Measurements from ENCODE around the gene IFITM10. TPM values are rescaled to one million over a fixed set of nuclear protein-coding genes. Genes with fewer than 3 reads are reported as not detected.
A peak's percentile ranks its signal among the peaks of the same experiment; 100 is the strongest.
"Not testable (repeated sequence)": the region's sequence is repeated elsewhere in the genome, so short reads cannot be mapped to it uniquely, and the experiment has no call there.

IFITM10 gene
- total RNA-seq, 2 donors from 2014 or later = 2.3 to 8.1 TPM

DNA sequence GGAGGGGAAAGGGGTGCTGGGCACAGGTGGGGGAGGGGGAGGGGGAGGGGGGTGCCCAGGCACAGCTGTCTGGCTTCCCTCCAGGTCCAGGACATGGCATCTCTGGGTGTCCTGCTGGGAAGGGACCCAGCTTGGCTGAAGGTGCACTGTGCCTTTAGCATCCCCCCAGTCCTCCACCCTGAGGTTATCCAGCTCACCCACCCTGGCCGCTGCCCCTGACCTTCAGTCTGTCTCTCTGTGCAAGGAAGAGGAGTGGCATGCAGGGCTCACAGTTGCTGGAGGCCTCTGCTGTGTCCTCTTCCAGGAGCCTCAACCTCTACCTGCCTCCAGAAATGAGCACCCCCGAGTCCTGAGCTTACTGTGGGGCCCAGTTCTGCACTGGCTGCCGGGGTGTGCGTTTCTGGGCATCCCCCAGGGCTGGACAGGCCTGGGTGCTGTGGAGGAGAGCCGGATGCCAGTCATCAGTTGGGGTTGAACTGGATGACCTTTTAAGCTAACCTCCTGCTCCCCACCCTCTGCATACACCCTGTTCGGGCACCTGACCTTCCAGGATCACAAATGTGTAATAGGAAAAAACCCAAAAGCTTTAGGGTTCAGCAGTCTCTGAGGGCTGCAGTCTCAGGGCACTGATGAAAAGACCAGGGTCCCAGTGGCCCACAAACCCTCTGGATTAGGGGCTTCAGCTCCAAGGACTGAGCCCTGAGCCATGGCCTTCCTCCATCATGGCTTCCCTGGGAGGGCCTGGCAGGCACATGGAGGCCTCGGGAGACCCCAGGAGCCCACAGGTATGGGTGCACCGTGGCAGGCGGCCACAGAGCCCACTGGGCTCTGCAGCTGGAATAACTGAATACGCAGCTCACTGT, 23.0 kb upstream of the IFITM10 start:
- Mint-ChIP-seq H3K36me3 (no peaks in the 10 kb centered on the region), H3K4me3 (peak overlapping the region; percentile 49), H3K27me3 (no peaks in the 10 kb centered on the region)

DNA sequence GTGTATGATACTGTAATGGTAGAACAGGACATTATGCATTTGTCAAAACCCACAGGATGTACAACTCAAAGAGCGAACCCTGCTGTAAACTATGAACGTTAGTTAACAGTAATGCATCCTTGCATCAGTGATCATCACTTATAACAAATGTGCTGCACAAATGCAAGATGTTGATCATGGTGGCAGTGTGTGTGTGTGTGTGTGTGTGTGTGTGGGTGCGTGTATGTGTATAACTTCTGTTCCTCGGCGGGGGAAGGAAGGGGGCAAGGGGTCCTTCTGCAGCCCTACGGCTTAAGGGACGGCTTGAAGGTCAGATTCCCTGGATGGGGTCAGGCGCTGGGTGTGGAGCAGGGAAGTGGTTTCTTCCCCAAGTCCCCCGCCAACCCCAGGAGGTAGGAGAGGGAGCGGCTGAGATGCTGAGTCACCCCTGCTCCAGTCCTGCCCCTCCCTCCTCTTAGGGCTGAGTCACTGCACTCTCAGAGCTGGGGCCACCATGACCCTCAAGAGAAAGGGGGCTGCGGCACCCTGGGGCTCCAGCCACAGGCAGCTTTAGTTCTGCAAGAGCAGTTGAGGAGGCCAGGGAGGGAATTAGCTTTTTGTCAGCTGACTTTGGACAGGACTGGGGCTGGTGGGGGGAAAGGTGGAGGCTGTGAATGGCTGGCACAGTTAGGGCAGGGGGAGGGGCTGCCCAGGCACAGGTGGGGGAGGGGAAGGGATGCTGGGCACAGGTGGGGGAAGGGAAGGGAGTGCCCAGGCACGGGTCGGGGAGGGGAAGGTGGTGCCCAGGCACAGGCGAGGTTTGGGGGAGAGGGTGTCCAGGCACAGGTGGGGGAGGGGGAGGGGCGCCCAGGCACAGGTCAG, 22.1 kb upstream of the IFITM10 start:
- DNase-seq (ENCODE audit: low spot score) (peak; percentile 86), ATAC-seq (peak; percentile 92 to 93)
- peaks cover 54 to 58% of the 10 kb centered on the region in 2 donors for H3K4me1 Mint-ChIP-seq (ENCODE audit: low read depth in 2 of 2)
- H3K27me3 Mint-ChIP-seq = no peaks in the 10 kb centered on the region
- peak overlapping the region; percentile 95 to 96 for H3K27ac Mint-ChIP-seq
- peak overlapping the region; percentile 80 for H3K4me3 Mint-ChIP-seq
- H3K9me3 Mint-ChIP-seq = peaks cover under 1% of the 10 kb centered on the region
- H3K36me3 Mint-ChIP-seq = no peaks in the 10 kb centered on the region

More for the DNA sequence above, 23.0 kb upstream of the IFITM10 start:
- ATAC-seq (no peak), DNase-seq (ENCODE audit: low spot score) (no peak)
- peaks cover 3% of the 10 kb centered on the region for H3K9me3 Mint-ChIP-seq
- H3K4me1 Mint-ChIP-seq (ENCODE audit: low read depth in 2 of 2) = peaks cover 60 to 64% of the 10 kb centered on the region in 2 donors
- H3K27ac Mint-ChIP-seq = peak overlapping the region; percentile 95 to 96

DNA sequence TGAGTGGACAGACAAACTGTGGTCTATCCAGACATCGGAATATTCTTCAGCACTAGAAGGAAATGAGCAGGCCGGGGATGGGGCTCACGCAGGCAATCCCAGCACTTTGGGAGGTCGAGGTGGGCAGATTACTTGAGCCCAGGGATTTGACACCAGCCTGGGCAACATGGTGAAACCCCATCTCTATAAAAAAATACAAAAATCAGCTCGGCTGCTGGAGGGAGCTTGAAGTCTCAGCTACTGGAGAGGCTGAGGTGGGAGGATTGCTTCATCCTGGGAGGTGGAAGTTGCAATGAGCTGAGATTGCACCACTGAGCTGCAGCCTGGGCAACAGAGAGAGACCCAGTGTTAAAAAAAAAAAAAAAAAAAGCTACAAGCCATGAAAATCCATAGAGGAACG, 21.3 kb upstream of the IFITM10 start:
- Mint-ChIP-seq H3K27me3 (no peaks in the 10 kb centered on the region), H3K4me1 (ENCODE audit: low read depth in 2 of 2) (peaks cover 47 to 50% of the 10 kb centered on the region in 2 donors), H3K27ac (peak overlapping the region; percentile 95 to 96), H3K4me3 (peak overlapping the region; percentile 80), H3K36me3 (no peaks in the 10 kb centered on the region), H3K9me3 (no peaks in the 10 kb centered on the region)
- DNase-seq (ENCODE audit: low spot score) (peak; percentile 85), ATAC-seq (peak; percentile 50 to 76)

DNA sequence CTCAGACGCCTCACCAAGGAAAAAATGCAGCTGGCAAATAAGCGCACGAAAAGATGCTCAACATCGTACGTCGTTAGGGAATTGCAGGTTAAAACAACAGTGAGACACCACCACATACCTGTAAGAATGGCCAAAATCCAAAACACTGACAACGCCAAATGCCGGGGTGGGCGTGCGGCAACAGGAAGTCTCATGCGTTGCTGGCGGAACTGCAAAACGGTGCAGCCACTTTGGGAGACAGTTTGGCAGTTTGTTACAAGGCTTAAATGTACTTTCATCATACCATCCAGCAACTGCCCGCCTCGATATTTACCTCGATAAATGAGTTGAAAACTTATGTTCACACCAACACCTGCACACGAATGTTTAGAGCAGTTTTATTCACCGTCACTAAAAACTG, 20.9 kb upstream of the IFITM10 start:
- H3K36me3 Mint-ChIP-seq = no peaks in the 10 kb centered on the region
- H3K4me1 Mint-ChIP-seq (ENCODE audit: low read depth in 2 of 2) = peaks cover 46 to 49% of the 10 kb centered on the region in 2 donors
- DNase-seq (ENCODE audit: low spot score) = no peak
- H3K27ac Mint-ChIP-seq = peak overlapping the region; percentile 95 to 96
- peak overlapping the region; percentile 80 for H3K4me3 Mint-ChIP-seq
- H3K9me3 Mint-ChIP-seq = no peaks in the 10 kb centered on the region
- ATAC-seq = no peak
- no peaks in the 10 kb centered on the region for H3K27me3 Mint-ChIP-seq

DNA sequence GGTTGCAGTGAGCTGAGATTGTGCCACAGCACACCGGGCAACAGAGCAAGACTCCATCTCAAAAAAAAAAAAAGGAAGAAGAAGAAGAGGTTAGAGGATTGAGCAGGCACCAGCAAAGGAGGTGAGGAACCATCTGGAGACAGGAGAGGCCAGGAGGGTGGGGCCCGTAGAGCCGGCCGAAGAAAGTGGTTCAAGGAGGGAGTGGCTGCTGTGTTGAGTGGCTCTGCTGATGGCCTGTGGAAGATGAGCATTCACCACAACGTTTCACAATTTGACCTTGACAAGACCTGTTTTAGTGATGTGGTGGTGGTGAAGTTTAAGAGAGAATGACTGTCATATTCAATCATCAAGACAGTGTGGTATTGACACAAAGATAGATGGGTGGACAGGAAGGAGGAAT, 20.1 kb upstream of the IFITM10 start:
- no peak for DNase-seq (ENCODE audit: low spot score)
- no peaks in the 10 kb centered on the region for H3K9me3 Mint-ChIP-seq
- peak overlapping the region; percentile 80 for H3K4me3 Mint-ChIP-seq
- no peaks in the 10 kb centered on the region for H3K27me3 Mint-ChIP-seq
- H3K27ac Mint-ChIP-seq = peak overlapping the region; percentile 95 to 96
- peaks cover 46 to 52% of the 10 kb centered on the region in 2 donors for H3K4me1 Mint-ChIP-seq (ENCODE audit: low read depth in 2 of 2)
- no peaks in the 10 kb centered on the region for H3K36me3 Mint-ChIP-seq
- peak; percentile 70 to 74 for ATAC-seq

DNA sequence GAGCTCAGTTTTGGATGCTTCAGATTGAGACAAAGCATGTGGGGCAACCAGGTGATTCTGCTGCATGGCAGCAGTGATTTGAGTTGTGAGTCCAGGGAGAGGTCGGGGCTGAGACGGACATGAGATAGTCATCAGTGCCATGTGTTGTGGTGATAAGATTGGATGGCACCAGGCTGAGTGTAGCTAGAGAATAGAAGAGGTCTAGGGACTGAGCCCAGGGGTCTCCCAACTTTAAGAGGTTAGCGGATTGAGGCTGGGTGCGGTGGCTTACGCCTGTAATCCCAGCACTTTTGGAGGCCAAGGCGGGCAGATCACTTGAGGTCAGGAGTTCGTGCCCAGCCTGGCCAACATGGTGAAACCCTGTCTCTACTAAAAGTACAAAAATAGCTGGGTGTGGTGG, 19.7 kb upstream of the IFITM10 start:
- no peaks in the 10 kb centered on the region for H3K36me3 Mint-ChIP-seq
- H3K4me1 Mint-ChIP-seq (ENCODE audit: low read depth in 2 of 2) = peaks cover 46 to 52% of the 10 kb centered on the region in 2 donors
- H3K27ac Mint-ChIP-seq = peak overlapping the region; percentile 95 to 96
- H3K4me3 Mint-ChIP-seq = peak overlapping the region; percentile 80
- H3K27me3 Mint-ChIP-seq = no peaks in the 10 kb centered on the region
- DNase-seq (ENCODE audit: low spot score) (no peak), ATAC-seq (no peak)
- no peaks in the 10 kb centered on the region for H3K9me3 Mint-ChIP-seq

DNA sequence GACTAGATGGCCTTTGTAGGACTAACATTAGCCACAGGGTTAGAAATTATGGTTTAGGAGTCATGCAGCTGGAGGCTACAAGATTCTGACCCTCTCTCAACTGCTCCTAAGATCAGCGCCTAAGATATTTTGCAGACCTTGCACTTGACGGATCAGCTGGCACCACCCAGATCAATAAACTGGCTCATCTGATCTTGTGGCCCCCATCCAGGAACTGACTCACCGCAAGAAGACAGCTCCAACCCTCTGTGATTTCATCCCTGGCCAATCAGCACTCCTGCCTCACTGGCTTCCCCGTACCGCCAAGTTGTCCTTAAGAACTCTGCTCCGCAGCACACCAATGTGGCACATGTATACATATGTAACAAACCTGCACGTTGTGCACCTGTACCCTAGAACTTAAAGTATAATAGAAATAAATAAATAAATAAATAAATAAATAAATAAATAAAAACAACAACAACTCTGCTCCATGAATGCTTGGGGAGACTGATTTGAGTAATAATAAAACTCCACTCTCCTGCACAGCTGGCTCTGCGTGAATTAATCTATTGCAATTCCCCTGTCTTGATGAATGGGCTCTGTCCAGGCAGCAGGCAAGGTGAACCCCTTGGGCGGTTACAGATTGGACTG, 19.0 kb upstream of the IFITM10 start:
- Mint-ChIP-seq H3K4me1 (ENCODE audit: low read depth in 2 of 2) (peaks cover 46 to 48% of the 10 kb centered on the region in 2 donors), H3K27ac (peak overlapping the region; percentile 95 to 96), H3K4me3 (peak overlapping the region; percentile 80)
- not testable (repeated sequence) for H3K36me3 Mint-ChIP-seq; ATAC-seq; H3K9me3 Mint-ChIP-seq; DNase-seq (ENCODE audit: low spot score); H3K27me3 Mint-ChIP-seq

DNA sequence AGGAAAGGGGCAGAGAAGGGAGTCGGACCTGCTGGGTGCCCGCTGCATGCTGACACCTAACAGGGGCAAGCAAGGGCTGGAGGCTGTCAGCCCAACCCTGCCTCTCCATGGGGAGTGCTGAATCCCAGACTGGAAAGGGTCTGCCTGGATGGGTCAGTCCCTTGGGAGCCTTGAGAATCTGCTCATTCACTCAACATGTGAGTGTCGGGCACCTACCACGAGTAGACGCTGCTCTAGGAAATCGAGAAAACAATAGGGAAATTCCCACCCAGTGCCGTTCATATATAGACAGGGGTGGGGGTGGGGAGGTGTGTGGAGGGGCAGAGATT, 17.7 kb upstream of the IFITM10 start:
- Mint-ChIP-seq H3K27ac (peak overlapping the region in 1 of 2 donors; percentile 42), H3K36me3 (no peaks in the 10 kb centered on the region), H3K9me3 (no peaks in the 10 kb centered on the region), H3K4me3 (no peak overlapping the region), H3K27me3 (no peaks in the 10 kb centered on the region), H3K4me1 (ENCODE audit: low read depth in 2 of 2) (peaks cover 35 to 40% of the 10 kb centered on the region in 2 donors)
- DNase-seq (ENCODE audit: low spot score) (peak; percentile 1), ATAC-seq (no peak)

DNA sequence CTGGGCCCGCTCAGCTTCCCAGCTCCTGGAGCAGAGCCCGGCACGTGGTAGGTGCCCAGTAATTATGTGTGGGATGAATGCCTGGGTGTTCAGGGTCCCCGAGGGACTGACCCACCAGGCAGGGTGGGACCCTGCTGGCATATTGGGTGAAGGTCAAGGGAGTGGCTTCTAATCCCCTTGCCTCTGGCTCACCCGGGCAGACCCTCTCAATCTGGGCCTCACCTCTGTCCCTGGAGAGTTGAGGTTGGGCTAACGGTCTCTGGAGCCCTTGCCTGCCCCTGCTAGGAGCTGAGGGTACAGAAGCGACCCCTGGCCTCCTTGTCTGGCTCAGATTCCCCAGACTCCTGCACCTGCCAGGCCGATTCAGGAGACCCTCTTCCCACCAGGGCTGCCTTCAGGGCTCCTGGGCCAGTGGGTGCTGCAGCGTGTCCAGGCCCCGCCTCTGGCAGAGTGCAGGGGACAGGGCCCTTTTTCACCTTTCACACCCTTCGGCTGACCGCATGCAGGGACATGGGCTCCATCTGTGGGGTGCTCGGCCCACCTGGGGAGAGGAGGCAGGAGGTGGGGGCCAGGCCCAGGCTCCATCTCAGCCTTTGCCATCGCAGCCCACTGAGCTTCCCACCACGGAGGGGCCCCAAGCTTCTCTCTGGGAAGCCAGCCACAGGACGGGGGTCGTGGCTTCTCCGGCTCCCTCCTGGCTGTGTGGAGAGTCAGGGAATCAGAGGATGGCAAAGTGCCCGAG, 17.2 kb upstream of the IFITM10 start:
- Mint-ChIP-seq H3K4me3 (no peak overlapping the region), H3K9me3 (no peaks in the 10 kb centered on the region), H3K27me3 (no peaks in the 10 kb centered on the region), H3K36me3 (no peaks in the 10 kb centered on the region), H3K27ac (peak overlapping the region in 1 of 2 donors; percentile 42), H3K4me1 (ENCODE audit: low read depth in 2 of 2) (peaks cover 34 to 38% of the 10 kb centered on the region in 2 donors)
- DNase-seq (ENCODE audit: low spot score) (peak; percentile 26), ATAC-seq (no peak)

DNA sequence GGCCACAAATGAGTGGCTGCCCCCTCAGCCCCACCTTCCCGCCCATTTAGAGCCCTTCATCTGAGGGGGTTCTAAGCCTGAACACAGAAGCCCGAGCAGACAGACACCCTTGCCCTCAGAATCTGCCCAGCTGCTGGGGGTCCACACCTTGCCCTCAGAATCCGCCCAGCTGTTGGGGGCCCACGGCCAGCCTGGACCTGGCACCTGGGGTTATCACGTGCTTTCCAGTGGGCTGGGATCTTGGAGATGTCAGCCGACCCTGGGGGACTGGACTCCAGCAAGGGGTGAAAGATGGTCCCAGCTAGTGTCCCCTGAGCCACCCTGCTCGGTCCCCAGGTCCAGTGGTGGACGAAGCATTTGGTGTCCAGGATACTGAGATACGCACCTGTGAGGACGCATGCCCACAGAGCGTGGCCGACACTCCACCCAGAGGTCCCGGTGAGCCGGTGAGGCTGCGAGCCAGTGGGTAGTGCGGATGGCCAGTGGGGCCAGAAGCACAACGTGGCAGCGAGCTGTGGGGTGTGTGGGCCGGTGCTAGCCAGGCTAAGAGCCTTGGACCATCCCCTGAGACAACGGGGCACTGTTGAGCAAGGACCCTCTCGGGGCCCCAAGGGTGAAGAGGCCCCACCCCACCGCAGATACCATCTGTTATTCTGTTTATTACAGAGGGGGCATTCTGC, 16.5 kb upstream of the IFITM10 start:
- ATAC-seq = no peak
- Mint-ChIP-seq H3K9me3 (no peaks in the 10 kb centered on the region), H3K36me3 (no peaks in the 10 kb centered on the region), H3K4me1 (ENCODE audit: low read depth in 2 of 2) (peaks cover 32 to 38% of the 10 kb centered on the region in 2 donors), H3K27ac (peak overlapping the region in 1 of 2 donors; percentile 23), H3K27me3 (no peaks in the 10 kb centered on the region), H3K4me3 (no peak overlapping the region)
- DNase-seq (ENCODE audit: low spot score) = peak; percentile 49

DNA sequence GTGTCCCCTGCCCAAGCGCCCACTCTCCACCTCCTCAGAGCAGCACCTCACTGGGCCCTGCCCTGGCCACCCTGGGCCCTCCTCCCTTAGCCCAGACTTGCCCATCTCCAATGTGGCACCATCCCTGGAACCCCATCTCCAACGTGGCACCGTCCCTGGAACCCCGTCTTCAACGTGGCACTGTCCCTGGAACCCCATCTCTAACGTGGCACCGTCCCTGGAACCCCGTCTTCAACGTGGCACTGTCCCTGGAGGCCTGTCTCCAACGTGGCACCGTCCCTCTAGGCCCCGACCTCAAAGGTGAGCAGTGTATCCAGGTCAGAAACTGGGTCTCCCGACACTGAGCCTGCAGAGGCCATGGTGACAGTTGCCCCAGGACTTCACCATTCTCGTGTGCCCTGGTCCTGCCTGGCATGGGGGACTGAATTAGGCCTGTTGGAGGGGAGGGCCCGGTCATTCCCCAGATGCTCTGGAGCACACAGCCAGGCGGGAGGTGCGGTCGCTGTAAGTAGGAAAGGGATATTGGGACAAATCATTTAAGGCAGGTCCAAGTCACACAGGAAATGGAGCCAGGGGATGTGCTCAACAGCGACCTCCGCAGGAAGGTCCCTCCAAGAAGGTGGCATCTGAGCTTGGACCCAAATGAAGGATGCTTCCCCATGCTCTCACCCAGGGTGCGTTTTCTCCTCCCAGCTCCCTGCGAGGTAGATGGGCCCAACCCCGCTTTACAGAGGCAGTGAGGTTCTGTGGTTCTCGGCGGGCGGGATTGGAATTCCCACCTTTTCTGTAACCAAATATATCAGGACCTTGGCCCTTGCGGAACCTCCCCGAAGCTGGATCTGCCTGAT, 15.7 kb upstream of the IFITM10 start:
- Mint-ChIP-seq H3K36me3 (no peaks in the 10 kb centered on the region), H3K4me3 (no peak overlapping the region), H3K9me3 (no peaks in the 10 kb centered on the region), H3K27me3 (no peaks in the 10 kb centered on the region), H3K4me1 (ENCODE audit: low read depth in 2 of 2) (peaks cover 27 to 34% of the 10 kb centered on the region in 2 donors), H3K27ac (peak overlapping the region; percentile 23 to 43)
- peak; percentile 44 for DNase-seq (ENCODE audit: low spot score)
- ATAC-seq = no peak

Data from natural killer cell treated with Interleukin-12 subunit alpha and Interleukin-12 subunit beta and Interleukin-15 and Interleukin-18, amount 100 ng/mL, for 72 hours (primary cell).